Lung microvascular endothelial cell (primary cell): ENCODE data around the gene MNAT1. TPM values are rescaled to one million over a fixed set of nuclear protein-coding genes. Genes with fewer than 3 reads are reported as not detected.
"Not testable (repeated sequence)": the region's sequence is repeated elsewhere in the genome, so short reads cannot be mapped to it uniquely, and the experiment has no call there.

ENCODE experiments used
- DNase-seq, 2 donors: peaks; one replicate each; pipeline versions ENCODE4 v3.0.0 to v3.0.0-alpha.2; 2010; ENCODE audit warnings: low read depth in 2 of 2
- total RNA-seq: library from RNA; depleted of rRNA; stranded (reverse); fragments of >200 nt; gene quantifications from 2 replicates; pipeline ENCODE4 v1.2.1, GENCODE V29; 2014

The MNAT1 gene
- total RNA-seq, 1 donor from 2014 or later = 23.0 TPM

GRCh38 chr14:60738843-60739508, 4.4 kb downstream of the MNAT1 start:
- no peak for DNase-seq

- no peak for DNase-seq
Observed at GRCh38 chr14:60744566-60744965, 10.0 kb downstream of the MNAT1 start.

GRCh38 chr14:60753264-60754119, 18.9 kb downstream of the MNAT1 start:
- no peak for DNase-seq

GRCh38 chr14:60756847-60757246, 22.3 kb downstream of the MNAT1 start:
- peak in 1 of 2 donors; percentile 15 for DNase-seq

GRCh38 chr14:60757567-60758002, 23.0 kb downstream of the MNAT1 start:
- DNase-seq = peak; percentile 52 to 76

- DNase-seq = no peak
Observed at GRCh38 chr14:60758885-60759284, 24.3 kb downstream of the MNAT1 start.

GRCh38 chr14:60760209-60760608, 25.6 kb downstream of the MNAT1 start:
- no peak for DNase-seq

GRCh38 chr14:60760644-60761364, 26.2 kb downstream of the MNAT1 start:
- DNase-seq = no peak

- no peak for DNase-seq
Observed at GRCh38 chr14:60768602-60769001, 34.0 kb downstream of the MNAT1 start.

- DNase-seq = no peak
Observed at GRCh38 chr14:60771117-60771516, 36.6 kb downstream of the MNAT1 start.

- no peak for DNase-seq
Observed at GRCh38 chr14:60773558-60773957, 39.0 kb downstream of the MNAT1 start.

GRCh38 chr14:60775296-60775695, 40.7 kb downstream of the MNAT1 start:
- peak in 1 of 2 donors; percentile 55 for DNase-seq

- DNase-seq = peak in 1 of 2 donors; percentile 59
Observed at GRCh38 chr14:60777856-60778578, 43.5 kb downstream of the MNAT1 start.

GRCh38 chr14:60779745-60780514, 45.4 kb downstream of the MNAT1 start:
- not testable (repeated sequence) for DNase-seq

- DNase-seq = not testable (repeated sequence)
Observed at GRCh38 chr14:60780558-60780957, 46.0 kb downstream of the MNAT1 start.

- no peak for DNase-seq
Observed at GRCh38 chr14:60786905-60787304, 52.3 kb downstream of the MNAT1 start.

- no peak for DNase-seq
Observed at GRCh38 chr14:60789656-60790055, 55.1 kb downstream of the MNAT1 start.

GRCh38 chr14:60790850-60791249, 56.3 kb downstream of the MNAT1 start:
- DNase-seq = peak in 1 of 2 donors; percentile 28

GRCh38 chr14:60796434-60796833, 61.9 kb downstream of the MNAT1 start:
- no peak for DNase-seq

GRCh38 chr14:60800409-60800808, 65.8 kb downstream of the MNAT1 start:
- DNase-seq = no peak

- no peak for DNase-seq
Observed at GRCh38 chr14:60803871-60804270, 69.3 kb downstream of the MNAT1 start.
